Measurements from ENCODE around the gene TRIM50. TPM values are rescaled to one million over a fixed set of nuclear protein-coding genes. Genes with fewer than 3 reads are reported as not detected.
"Not testable (repeated sequence)": the region's sequence is repeated elsewhere in the genome, so short reads cannot be mapped to it uniquely, and the experiment has no call there.

Gene TRIM50
- total RNA-seq, 3 donors from 2014 or later (not counting 1 experiment from before 2014, with no cell fraction given): not detected

DNA sequence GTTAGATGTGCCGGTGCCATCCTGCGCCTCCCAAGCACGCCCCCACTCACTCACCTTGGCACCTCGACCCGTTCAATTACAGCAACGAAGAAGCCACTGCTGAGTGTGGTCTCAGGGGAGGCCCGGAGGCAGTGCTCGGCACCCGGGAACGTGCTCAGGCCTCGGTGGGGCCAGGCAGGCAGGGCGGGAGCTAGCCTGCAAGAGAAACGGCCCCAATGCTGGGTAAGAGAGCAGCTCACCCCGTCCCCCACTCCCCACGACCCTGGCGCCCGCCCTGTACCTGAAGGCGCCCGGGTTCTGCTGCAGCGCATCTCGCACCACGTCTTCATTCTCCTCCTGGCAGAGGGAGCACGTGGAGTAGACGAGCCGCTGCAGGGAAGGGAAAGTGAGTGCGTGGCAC lies 24.3 kb downstream of the TRIM50 start:
- intact Hi-C loops (cut with micrococcal nuclease): no loop called here
- Mint-ChIP-seq H3K4me3 (no peak overlapping the region), H3K27ac (no peak overlapping the region), H3K4me1 (peaks cover 19 to 27% of the 10 kb centered on the region in 2 donors), H3K9me3 (no peaks in the 10 kb centered on the region), H3K27me3 (ENCODE audit: low read depth in 2 of 2) (no peaks in the 10 kb centered on the region), H3K36me3 (no peaks in the 10 kb centered on the region)
- ATAC-seq (no peak), DNase-seq (no peak)
- TF ChIP-seq, protein P1, sequence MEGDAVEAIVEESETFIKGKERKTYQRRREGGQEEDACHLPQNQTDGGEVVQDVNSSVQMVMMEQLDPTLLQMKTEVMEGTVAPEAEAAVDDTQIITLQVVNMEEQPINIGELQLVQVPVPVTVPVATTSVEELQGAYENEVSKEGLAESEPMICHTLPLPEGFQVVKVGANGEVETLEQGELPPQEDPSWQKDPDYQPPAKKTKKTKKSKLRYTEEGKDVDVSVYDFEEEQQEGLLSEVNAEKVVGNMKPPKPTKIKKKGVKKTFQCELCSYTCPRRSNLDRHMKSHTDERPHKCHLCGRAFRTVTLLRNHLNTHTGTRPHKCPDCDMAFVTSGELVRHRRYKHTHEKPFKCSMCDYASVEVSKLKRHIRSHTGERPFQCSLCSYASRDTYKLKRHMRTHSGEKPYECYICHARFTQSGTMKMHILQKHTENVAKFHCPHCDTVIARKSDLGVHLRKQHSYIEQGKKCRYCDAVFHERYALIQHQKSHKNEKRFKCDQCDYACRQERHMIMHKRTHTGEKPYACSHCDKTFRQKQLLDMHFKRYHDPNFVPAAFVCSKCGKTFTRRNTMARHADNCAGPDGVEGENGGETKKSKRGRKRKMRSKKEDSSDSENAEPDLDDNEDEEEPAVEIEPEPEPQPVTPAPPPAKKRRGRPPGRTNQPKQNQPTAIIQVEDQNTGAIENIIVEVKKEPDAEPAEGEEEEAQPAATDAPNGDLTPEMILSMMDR (IDR thresholded peaks at IDR 0.05): no peak
- Histone ChIP-seq H3K27me3 (ENCODE audit: control insufficient read depth, insufficient read depth, low read length) (no peaks in the 10 kb centered on the region), H3K27ac (ENCODE audit: low read length) (no peak overlapping the region), H3K4me3 (ENCODE audit: low read length) (no peak overlapping the region), H3K9me3 (ENCODE audit: control insufficient read depth, insufficient read depth, low read length) (no peaks in the 10 kb centered on the region), H3K36me3 (ENCODE audit: control insufficient read depth, insufficient read depth, low read length) (peaks cover 21% of the 10 kb centered on the region), H3K4me1 (ENCODE audit: control insufficient read depth, insufficient read depth, low read length) (peaks cover 11% of the 10 kb centered on the region)
- 95% methylated on average over 26 of the region's 26 CpGs for WGBS (ENCODE audit: insufficient coverage)

DNA sequence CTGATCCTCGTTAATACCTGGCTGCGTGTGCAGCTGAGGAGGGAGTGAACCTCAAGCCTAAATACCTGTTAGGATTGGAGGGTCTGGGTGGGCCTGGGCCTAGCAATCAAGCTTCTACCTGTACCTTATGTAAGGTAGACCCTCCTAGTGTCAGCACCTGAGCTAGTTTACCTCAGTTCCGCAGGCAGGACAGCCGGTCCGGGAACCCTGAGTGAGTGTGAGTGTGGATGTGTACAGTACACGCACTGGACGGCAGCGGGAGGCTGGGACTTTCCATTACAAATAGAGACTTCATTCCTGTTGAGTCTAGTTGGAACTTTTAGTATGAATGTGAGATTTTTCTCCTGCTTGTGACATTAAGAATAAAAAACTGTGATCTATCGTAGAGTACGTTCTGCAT lies 25.0 kb downstream of the TRIM50 start:
- DNase-seq; H3K9me3 ChIP-seq (ENCODE audit: control insufficient read depth, insufficient read depth, low read length); H3K4me3 ChIP-seq (ENCODE audit: low read length); H3K4me1 ChIP-seq (ENCODE audit: control insufficient read depth, insufficient read depth, low read length); H3K36me3 Mint-ChIP-seq; H3K27ac Mint-ChIP-seq; H3K27me3 Mint-ChIP-seq (ENCODE audit: low read depth in 2 of 2); ATAC-seq; H3K4me3 Mint-ChIP-seq; H3K9me3 Mint-ChIP-seq; intact Hi-C loops (cut with micrococcal nuclease); H3K27ac ChIP-seq (ENCODE audit: low read length); H3K27me3 ChIP-seq (ENCODE audit: control insufficient read depth, insufficient read depth, low read length): not testable (repeated sequence)
- H3K4me1 Mint-ChIP-seq: peaks cover 14 to 20% of the 10 kb centered on the region in 2 donors
- WGBS (ENCODE audit: insufficient coverage): 100% methylated on average over 2 of the region's 10 CpGs
- peaks cover 21% of the 10 kb centered on the region for H3K36me3 ChIP-seq (ENCODE audit: control insufficient read depth, insufficient read depth, low read length)

DNA sequence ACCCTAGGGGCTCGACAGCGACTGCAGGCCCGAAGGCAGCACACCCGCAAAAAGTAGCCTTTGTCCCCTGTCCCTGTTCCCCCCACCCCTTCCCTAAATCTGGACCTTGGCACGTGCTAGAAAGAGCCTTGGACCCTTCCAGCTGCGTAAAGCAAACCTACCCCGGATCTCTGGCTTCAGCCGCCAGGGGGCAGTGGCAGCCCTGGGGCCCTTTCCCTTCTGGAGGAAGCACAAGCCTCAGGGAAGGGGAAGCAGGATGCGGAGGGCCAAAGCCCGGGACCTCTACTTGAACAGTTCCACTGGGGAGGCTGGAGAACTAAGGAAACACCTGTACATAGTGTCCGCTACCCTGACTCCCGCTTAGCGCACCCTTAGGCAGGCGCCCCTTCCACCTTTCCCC lies 26.8 kb downstream of the TRIM50 start:
- H3K4me1 ChIP-seq (ENCODE audit: control insufficient read depth, insufficient read depth, low read length); H3K4me1 Mint-ChIP-seq; H3K9me3 Mint-ChIP-seq; H3K4me3 Mint-ChIP-seq; H3K27ac ChIP-seq (ENCODE audit: low read length); H3K4me3 ChIP-seq (ENCODE audit: low read length); H3K27me3 ChIP-seq (ENCODE audit: control insufficient read depth, insufficient read depth, low read length); ATAC-seq; H3K27me3 Mint-ChIP-seq (ENCODE audit: low read depth in 2 of 2); H3K27ac Mint-ChIP-seq; H3K36me3 Mint-ChIP-seq; H3K9me3 ChIP-seq (ENCODE audit: control insufficient read depth, insufficient read depth, low read length); DNase-seq; intact Hi-C loops (cut with micrococcal nuclease): not testable (repeated sequence)
- peaks cover 13% of the 10 kb centered on the region for H3K36me3 ChIP-seq (ENCODE audit: control insufficient read depth, insufficient read depth, low read length)
- WGBS (ENCODE audit: insufficient coverage): 98% methylated on average over 6 of the region's 14 CpGs

DNA sequence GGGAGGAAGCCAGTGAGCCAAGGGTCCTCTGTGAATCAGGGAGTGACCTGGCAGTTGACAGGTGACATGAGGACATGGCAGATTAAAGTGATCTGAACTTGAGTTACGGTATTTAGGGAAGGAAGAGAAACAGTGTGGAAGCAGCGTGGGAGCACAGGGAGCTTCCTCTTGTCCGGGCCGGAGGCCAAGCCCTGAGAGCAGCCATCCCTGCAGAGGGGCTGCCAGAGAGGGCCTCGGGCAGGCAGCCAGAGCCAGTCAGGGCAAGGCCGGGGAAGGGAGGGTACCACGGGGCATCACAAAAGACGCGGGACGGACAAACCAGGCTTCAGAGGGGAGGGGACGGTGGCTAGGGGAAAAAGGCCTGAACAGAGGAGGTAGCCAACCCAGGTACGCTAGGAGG lies 28.1 kb downstream of the TRIM50 start:
- H3K27me3 ChIP-seq (ENCODE audit: control insufficient read depth, insufficient read depth, low read length); H3K9me3 Mint-ChIP-seq; H3K4me1 ChIP-seq (ENCODE audit: control insufficient read depth, insufficient read depth, low read length); H3K27ac ChIP-seq (ENCODE audit: low read length); H3K36me3 Mint-ChIP-seq; H3K9me3 ChIP-seq (ENCODE audit: control insufficient read depth, insufficient read depth, low read length); intact Hi-C loops (cut with micrococcal nuclease); DNase-seq; H3K27ac Mint-ChIP-seq; H3K4me3 Mint-ChIP-seq; H3K4me3 ChIP-seq (ENCODE audit: low read length); ATAC-seq; H3K27me3 Mint-ChIP-seq (ENCODE audit: low read depth in 2 of 2); H3K4me1 Mint-ChIP-seq: not testable (repeated sequence)
- WGBS (ENCODE audit: insufficient coverage): 46% methylated on average over 7 of the region's 12 CpGs
- H3K36me3 ChIP-seq (ENCODE audit: control insufficient read depth, insufficient read depth, low read length): peaks cover 13% of the 10 kb centered on the region

DNA sequence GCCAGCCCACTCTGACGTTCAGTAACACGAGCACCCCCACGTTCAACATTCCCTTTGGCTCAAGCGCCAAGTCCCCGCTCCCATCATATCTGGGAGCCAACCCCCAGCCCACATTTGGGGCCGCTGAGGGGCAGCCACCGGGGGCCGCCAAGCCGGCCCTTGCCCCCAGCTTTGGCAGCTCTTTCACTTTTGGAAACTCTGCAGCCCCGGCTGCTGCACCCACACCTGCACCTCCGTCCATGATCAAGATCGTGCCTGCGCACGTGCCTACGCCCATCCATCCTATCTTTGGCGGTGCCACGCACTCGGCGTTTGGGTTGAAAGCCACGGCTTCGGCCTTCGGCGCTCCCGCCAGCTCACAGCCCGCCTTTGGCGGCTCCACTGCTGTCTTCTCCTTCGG lies 30.2 kb downstream of the TRIM50 start:
- H3K27ac Mint-ChIP-seq; H3K36me3 ChIP-seq (ENCODE audit: control insufficient read depth, insufficient read depth, low read length); H3K9me3 Mint-ChIP-seq; H3K4me1 ChIP-seq (ENCODE audit: control insufficient read depth, insufficient read depth, low read length); ATAC-seq; H3K27me3 Mint-ChIP-seq (ENCODE audit: low read depth in 2 of 2); H3K27ac ChIP-seq (ENCODE audit: low read length); DNase-seq; H3K9me3 ChIP-seq (ENCODE audit: control insufficient read depth, insufficient read depth, low read length); H3K4me3 ChIP-seq (ENCODE audit: low read length); H3K36me3 Mint-ChIP-seq; H3K4me3 Mint-ChIP-seq; H3K4me1 Mint-ChIP-seq; H3K27me3 ChIP-seq (ENCODE audit: control insufficient read depth, insufficient read depth, low read length); intact Hi-C loops (cut with micrococcal nuclease): not testable (repeated sequence)
- 97% methylated on average over 12 of the region's 27 CpGs for WGBS (ENCODE audit: insufficient coverage)

DNA sequence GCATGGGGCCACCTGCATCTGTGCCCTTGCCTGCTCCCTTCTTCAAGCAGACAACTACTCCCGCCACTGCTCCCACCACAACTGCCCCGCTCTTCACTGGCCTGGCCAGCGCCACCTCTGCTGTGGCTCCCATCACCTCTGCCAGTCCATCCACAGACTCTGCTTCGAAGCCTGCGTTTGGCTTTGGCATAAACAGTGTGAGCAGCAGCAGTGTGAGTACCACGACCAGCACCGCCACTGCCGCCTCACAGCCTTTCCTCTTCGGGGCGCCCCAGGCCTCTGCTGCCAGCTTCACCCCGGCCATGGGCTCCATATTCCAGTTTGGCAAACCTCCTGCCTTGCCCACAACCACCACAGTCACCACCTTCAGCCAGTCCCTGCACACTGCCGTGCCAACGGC lies 30.6 kb downstream of the TRIM50 start:
- peak; percentile 56 to 77 (median 74) for ATAC-seq
- no CpG with 5 or more reads among the region's 13 CpGs for WGBS (ENCODE audit: insufficient coverage)
- DNase-seq; H3K27ac ChIP-seq (ENCODE audit: low read length); H3K4me1 ChIP-seq (ENCODE audit: control insufficient read depth, insufficient read depth, low read length); H3K4me1 Mint-ChIP-seq; H3K27me3 Mint-ChIP-seq (ENCODE audit: low read depth in 2 of 2); H3K4me3 Mint-ChIP-seq; H3K9me3 ChIP-seq (ENCODE audit: control insufficient read depth, insufficient read depth, low read length); intact Hi-C loops (cut with micrococcal nuclease); H3K27ac Mint-ChIP-seq; H3K4me3 ChIP-seq (ENCODE audit: low read length); H3K36me3 Mint-ChIP-seq; H3K27me3 ChIP-seq (ENCODE audit: control insufficient read depth, insufficient read depth, low read length); H3K9me3 Mint-ChIP-seq; H3K36me3 ChIP-seq (ENCODE audit: control insufficient read depth, insufficient read depth, low read length): not testable (repeated sequence)

DNA sequence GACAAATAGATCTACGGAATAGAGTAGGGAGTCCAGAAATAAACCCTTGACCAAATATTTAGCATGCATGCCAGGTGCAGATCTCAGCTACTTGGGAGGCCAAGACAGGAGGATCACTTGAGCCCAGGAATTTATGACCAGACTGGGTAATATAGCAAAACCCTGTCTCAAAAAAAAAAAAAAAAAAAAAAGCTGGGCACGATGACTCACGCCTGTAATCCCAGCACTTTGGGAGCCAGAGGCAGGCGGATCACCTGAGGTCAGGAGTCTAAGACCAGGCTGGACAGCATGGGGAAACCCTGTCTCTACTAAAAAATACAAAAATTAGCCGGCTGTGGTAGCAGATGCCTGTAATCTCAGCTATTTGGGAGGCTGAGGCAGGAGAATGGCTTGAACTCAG lies 50.7 kb downstream of the TRIM50 start:
- H3K4me3 Mint-ChIP-seq; ATAC-seq; intact Hi-C loops (cut with micrococcal nuclease): not testable (repeated sequence)

More for the DNA sequence above, 50.7 kb downstream of the TRIM50 start:
- not testable (repeated sequence) for H3K27ac Mint-ChIP-seq; H3K4me1 Mint-ChIP-seq; H3K36me3 ChIP-seq (ENCODE audit: control insufficient read depth, insufficient read depth, low read length); H3K4me1 ChIP-seq (ENCODE audit: control insufficient read depth, insufficient read depth, low read length); H3K9me3 Mint-ChIP-seq; H3K27me3 Mint-ChIP-seq (ENCODE audit: low read depth in 2 of 2); H3K9me3 ChIP-seq (ENCODE audit: control insufficient read depth, insufficient read depth, low read length); DNase-seq; H3K27ac ChIP-seq (ENCODE audit: low read length); H3K36me3 Mint-ChIP-seq; H3K27me3 ChIP-seq (ENCODE audit: control insufficient read depth, insufficient read depth, low read length); H3K4me3 ChIP-seq (ENCODE audit: low read length)
- no CpG with 5 or more reads among the region's 5 CpGs for WGBS (ENCODE audit: insufficient coverage)

All from natural killer cell (primary cell).